H1 (cell line): ENCODE results near the gene PCAT7. TPM values are rescaled to one million over a fixed set of nuclear protein-coding genes. Genes with fewer than 3 reads are reported as not detected.

ENCODE experiments used
- CTCF ChIA-PET: fragments of 300-600 bp; sonication (Branson Sonifier 250); formaldehyde crosslinking; loops from one replicate; lab custom pipeline; 2021; ENCODE audit not compliant: partially characterized antibody; lab: Charles Lee
- POLR2A ChIA-PET: fragments of 300-600 bp; sonication (Branson Sonifier 250); formaldehyde crosslinking; loops from one replicate; lab custom pipeline; 2021; ENCODE audit warnings: inconsistent platforms; ENCODE audit not compliant: partially characterized antibody; lab: Charles Lee
- DNase-seq, 2 experiments: peaks; one replicate each; pipeline versions ENCODE4 v3.0.0 to v3.0.0-alpha.2; 2010 to 2022; ENCODE audit warnings: low spot score in 2 of 2, low read depth in 1 of 2, mixed read lengths in 1 of 2
- FAIRE-seq: peaks from 2 replicates; lab custom pipeline; 2011; peaks lifted over from hg19 to GRCh38; lab: Jason Lieb, UNC
- H2AFZ ChIP-seq: 2 replicates; pipeline ENCODE4 v1.8.1; 2012; ENCODE audit warnings: low read length, inconsistent platforms
- H2AK5ac ChIP-seq: 2 replicates; pipeline ENCODE4 v1.6.1; 2013; ENCODE audit warnings: low read depth, low read length
- H2BK120ac ChIP-seq: replicated peaks from 2 replicates; pipeline ENCODE3; 2013; ENCODE audit warnings: low read depth, low read length, inconsistent platforms
- H2BK12ac ChIP-seq: 2 replicates; pipeline ENCODE4 v1.6.1; 2013; ENCODE audit warnings: low read depth, low read length
- H2BK15ac ChIP-seq: 2 replicates; pipeline ENCODE4 v1.6.1; 2013; ENCODE audit warnings: low read length
- H2BK20ac ChIP-seq: 2 replicates; pipeline ENCODE4 v1.6.1; 2013; ENCODE audit warnings: low read length
- H2BK5ac ChIP-seq: 2 replicates; pipeline ENCODE4 v1.6.1; 2013; ENCODE audit warnings: low read depth, low read length
- H3K14ac ChIP-seq: 2 replicates; pipeline ENCODE4 v1.6.1; 2013; ENCODE audit warnings: inconsistent platforms; ENCODE audit not compliant: insufficient read length
- H3K18ac ChIP-seq: 2 replicates; pipeline ENCODE4 v1.6.1; 2013; ENCODE audit warnings: low read length; ENCODE audit errors: extremely low read depth
- H3K23ac ChIP-seq: 2 replicates; pipeline ENCODE4 v1.6.1; 2013; ENCODE audit warnings: inconsistent platforms; ENCODE audit not compliant: insufficient read length
- H3K23me2 ChIP-seq: 2 replicates; pipeline ENCODE4 v1.6.1; 2013; ENCODE audit warnings: low read depth, low read length
- H3K27ac ChIP-seq: 2 replicates; pipeline ENCODE4 v1.6.1; 2011; ENCODE audit warnings: low read depth, low read length, inconsistent platforms
- H3K27me3 ChIP-seq, 4 experiments: replicated peaks in 1 of 4; 1 replicate in 1 of 4; 2 replicates in 3 of 4; pipeline versions ENCODE4 v1.6.1 to v1.8.1; 2011 to 2013; ENCODE audit warnings: low read length in 3 of 4, mild to moderate bottlenecking in 3 of 4, inconsistent platforms in 2 of 4, mixed read lengths in 2 of 4, moderate library complexity in 1 of 4; ENCODE audit not compliant: control insufficient read depth in 3 of 4, insufficient read depth in 3 of 4; ENCODE audit errors: extremely low read depth in 1 of 4
- H3K36me3 ChIP-seq, 4 experiments: 2 replicates each; pipeline versions ENCODE4 v1.6.1 to v1.8.1; 2011 to 2013; ENCODE audit warnings: mild to moderate bottlenecking in 4 of 4, low read length in 3 of 4, moderate library complexity in 2 of 4, control low read depth in 1 of 4, inconsistent platforms in 1 of 4; ENCODE audit not compliant: insufficient read depth in 4 of 4, control insufficient read depth in 2 of 4
- H3K4ac ChIP-seq: replicated peaks from 2 replicates; pipeline ENCODE3; 2013; ENCODE audit warnings: low read length, low read depth, mixed read lengths, inconsistent platforms; ENCODE audit not compliant: insufficient read length
- H3K4me1 ChIP-seq, 4 experiments: replicated peaks in 1 of 4; 1 replicate in 1 of 4; 2 replicates in 3 of 4; pipeline versions ENCODE4 v1.6.1 to v1.8.1; 2011 to 2013; ENCODE audit warnings: low read length in 3 of 4, inconsistent platforms in 2 of 4, mixed read lengths in 1 of 4; ENCODE audit not compliant: insufficient read depth in 4 of 4, control insufficient read depth in 3 of 4
- H3K4me2 ChIP-seq, 2 experiments: 2 replicates each; pipeline versions ENCODE4 v1.6.1 to v1.8.1; 2011 to 2013; ENCODE audit warnings: low read depth in 2 of 2, low read length in 2 of 2, control low read depth in 1 of 2, inconsistent platforms in 1 of 2, mild to moderate bottlenecking in 1 of 2; ENCODE audit not compliant: insufficient read depth in 1 of 2
- H3K4me3 ChIP-seq, 4 experiments: fragments of 200-600, 300-600 bp in 1 of 4; sonication (generic), shearing (Covaris generic), sonication (Bioruptor Twin) in 1 of 4; 2 replicates each; pipeline versions ENCODE4 v1.5.1 to v1.8.1; 2011 to 2016; ENCODE audit warnings: low read length in 4 of 4, low read depth in 3 of 4, control low read depth in 2 of 4, inconsistent platforms in 2 of 4, mild to moderate bottlenecking in 2 of 4, mixed read lengths in 1 of 4, moderate library complexity in 1 of 4; ENCODE audit not compliant: insufficient read depth in 2 of 4; ENCODE audit errors: extremely low read depth in 1 of 4
- H3K56ac ChIP-seq: replicated peaks from 2 replicates; pipeline ENCODE3; 2013; ENCODE audit warnings: low read depth, mild to moderate bottlenecking, mixed read lengths, low read length, inconsistent platforms; ENCODE audit not compliant: insufficient read length
- H3K79me1 ChIP-seq: 2 replicates; pipeline ENCODE4 v1.6.1; 2013; ENCODE audit warnings: low read depth, low read length, control low read depth
- H3K79me2 ChIP-seq, 2 experiments: 2 replicates each; pipeline versions ENCODE4 v1.6.1 to v1.8.1; 2012 to 2013; ENCODE audit warnings: low read length in 2 of 2, mild to moderate bottlenecking in 2 of 2, inconsistent platforms in 1 of 2; ENCODE audit not compliant: insufficient read depth in 2 of 2, control insufficient read depth in 1 of 2
- H3K9ac ChIP-seq, 4 experiments: replicated peaks in 1 of 4; 1 replicate in 1 of 4; 2 replicates in 3 of 4; pipeline versions ENCODE4 v1.6.1 to v1.8.1; 2011 to 2013; ENCODE audit warnings: low read depth in 3 of 4, low read length in 3 of 4, control low read depth in 2 of 4, mild to moderate bottlenecking in 2 of 4, moderate library complexity in 2 of 4, inconsistent platforms in 1 of 4; ENCODE audit errors: extremely low read depth in 1 of 4
- H3K9me3 ChIP-seq, 2 experiments: 2 replicates each; pipeline versions ENCODE4 v1.6.1 to v1.8.1; 2012 to 2013; ENCODE audit warnings: mild to moderate bottlenecking in 2 of 2, moderate library complexity in 2 of 2, control low read depth in 1 of 2, inconsistent platforms in 1 of 2, low read depth in 1 of 2, low read length in 1 of 2, mixed read lengths in 1 of 2; ENCODE audit not compliant: insufficient read depth in 2 of 2
- H4K20me1 ChIP-seq, 2 experiments: replicated peaks in 1 of 2; 2 replicates each; pipeline versions ENCODE3 to v1.8.1; 2011 to 2013; ENCODE audit warnings: inconsistent platforms in 2 of 2, low read length in 2 of 2, mild to moderate bottlenecking in 1 of 2; ENCODE audit not compliant: insufficient read depth in 2 of 2, control insufficient read depth in 1 of 2
- H4K5ac ChIP-seq: 2 replicates; pipeline ENCODE4 v1.6.1; 2013; ENCODE audit warnings: low read length, low read depth, mixed read lengths, inconsistent platforms; ENCODE audit not compliant: insufficient read length
- H4K8ac ChIP-seq: 2 replicates; pipeline ENCODE4 v1.8.0; 2013; ENCODE audit warnings: mild to moderate bottlenecking, moderate library complexity, low read length, inconsistent platforms; ENCODE audit not compliant: insufficient read depth; ENCODE audit errors: extremely low read depth
- H4K91ac ChIP-seq: replicated peaks from 2 replicates; pipeline ENCODE3; 2013; ENCODE audit warnings: low read length, mixed read lengths, inconsistent platforms; ENCODE audit not compliant: insufficient read length
- FOSL1 ChIP-seq: IDR thresholded peaks from 2 replicates; pipeline ENCODE4 v1.6.1; 2011; ENCODE audit warnings: mild to moderate bottlenecking, low read depth, low read length, moderate library complexity; ENCODE audit not compliant: insufficient read depth
- GTF2F1 ChIP-seq: IDR thresholded peaks from 2 replicates; pipeline ENCODE4 v1.6.1; 2012; ENCODE audit warnings: low read depth, low read length, improper control_type of control experiment, borderline replicate concordance
- JUN ChIP-seq: IDR thresholded peaks from 2 replicates; pipeline ENCODE4 v1.6.1; 2011; ENCODE audit warnings: low read depth, mild to moderate bottlenecking, improper control_type of control experiment, low read length
- KDM5A ChIP-seq: fragments of 200-600 bp; IDR thresholded peaks from 2 replicates; pipeline ENCODE4 v1.7.1; 2012; ENCODE audit warnings: mild to moderate bottlenecking, low read length, inconsistent platforms, mixed read lengths
- NRF1 ChIP-seq: IDR thresholded peaks from 2 replicates; pipeline ENCODE4 v1.6.1; 2011; ENCODE audit warnings: mild to moderate bottlenecking, low read depth, low read length, improper control_type of control experiment
- SAP30 ChIP-seq: fragments of 300-600 bp; sonication (generic); IDR thresholded peaks from 2 replicates; pipeline ENCODE4 v1.7.1; 2012; ENCODE audit warnings: low read length, moderate library complexity, mild to moderate bottlenecking, inconsistent platforms; ENCODE audit not compliant: insufficient read depth, insufficient replicate concordance
- SP4 ChIP-seq: IDR thresholded peaks from 2 replicates; pipeline ENCODE4 v1.6.1; 2012; ENCODE audit warnings: low read length, inconsistent platforms
- SRF ChIP-seq: IDR thresholded peaks from 2 replicates; pipeline ENCODE4 v1.6.1; 2011; ENCODE audit warnings: mild to moderate bottlenecking, low read depth, low read length, moderate library complexity
- TCF12 ChIP-seq: IDR thresholded peaks from 2 replicates; pipeline ENCODE4 v1.6.1; 2011; ENCODE audit warnings: low read depth, mild to moderate bottlenecking, low read length
- YY1 ChIP-seq: IDR thresholded peaks from 2 replicates; pipeline ENCODE4 v1.6.1; 2011; ENCODE audit warnings: low read depth, mild to moderate bottlenecking, low read length
- WGBS, 2 experiments: shearing (Covaris generic) in 1 of 2; methylation state at CpG; one replicate each; pipeline versions ENCODE4 v1.1.6 to v1.1.7; 2013 to 2015; ENCODE audit warnings: low lambda C conversion rate in 2 of 2, mixed read lengths in 2 of 2, inconsistent platforms in 1 of 2, low coverage in 1 of 2, missing lambda C conversion rate in 1 of 2; ENCODE audit not compliant: insufficient replicate concordance in 2 of 2, insufficient coverage in 1 of 2, insufficient read length in 1 of 2; ENCODE audit errors: extremely low coverage in 1 of 2, missing lambda C conversion rate in 1 of 2; 5-methylcytosine and 5-hydroxymethylcytosine counted together
- polyA plus RNA-seq, 7 experiments: library from polyadenylated mRNA; depleted of rRNA in 3 of 7; stranded (reverse) in 5 of 7; unstranded in 2 of 7; fragments of >200 nt in 5 of 7; fragments of 200-250 nt in 2 of 7; gene quantifications; 1 replicate in 5 of 7; 2 replicates in 1 of 7; 4 replicates in 1 of 7; pipeline versions ENCODE4 v1.2.1 to v1.2.3, GENCODE V29; 2011 to 2013; ENCODE audit warnings: missing spikeins in 2 of 7, mixed read lengths in 2 of 7
- total RNA-seq: library from RNA; stranded (reverse); fragmentation: NEBNext Ultra II Directional; extraction: Animal tissue kit (Norgen Biotek cat#: 25700); gene quantifications from 2 replicates; pipeline ENCODE4 v1.2.1, GENCODE V29; 2021
- TF ChIP-seq, protein P1 (sequence below): IDR thresholded peaks from 2 replicates; pipeline ENCODE4 v1.6.1; 2012; ENCODE audit warnings: low read length, inconsistent platforms

The PCAT7 gene
- total and polyA plus RNA-seq, 2 of the 8 experiments (the other 6 are each of a cell fraction or from before 2014, with no cell fraction given): 3.2 to 4.1 TPM

DNA sequence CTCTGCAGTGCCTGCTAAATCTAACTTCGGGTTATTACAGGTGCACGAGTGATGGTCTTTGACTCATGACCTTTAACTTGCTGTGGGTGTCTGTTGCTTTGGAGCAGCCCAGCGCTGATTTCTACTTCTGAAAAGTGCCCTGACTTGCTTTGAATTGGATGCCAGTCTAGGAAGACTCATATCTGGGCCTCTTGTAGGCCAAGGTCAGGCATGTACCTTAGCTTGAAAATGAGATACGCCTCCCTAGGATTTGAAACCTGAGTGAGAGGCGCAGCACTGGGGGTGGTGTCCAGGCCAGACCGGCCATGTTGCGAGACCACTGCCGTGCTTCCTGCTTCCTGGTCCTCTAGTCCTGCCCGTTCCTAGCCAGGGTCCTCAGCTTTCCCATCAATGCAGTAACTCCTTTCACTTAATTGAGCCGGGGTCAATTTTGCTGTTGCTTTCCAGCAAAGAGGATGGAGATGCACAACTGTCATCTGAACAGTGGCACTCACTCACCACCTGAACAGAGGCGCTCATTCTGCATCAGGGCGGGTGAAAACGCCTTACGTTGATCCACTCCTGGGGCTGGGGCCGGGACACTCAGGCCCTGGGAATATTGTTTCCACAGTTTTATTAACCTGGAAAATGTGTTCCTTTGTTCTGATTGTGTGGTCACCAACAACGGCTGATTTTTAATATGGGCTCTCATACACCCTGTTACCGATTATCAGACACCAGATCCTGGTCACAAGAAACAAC, 14.3 kb downstream of the PCAT7 start:
- FAIRE-seq: no peak
- TF ChIP-seq GTF2F1 (no peak), SAP30 (no peak), FOSL1 (no peak), NRF1 (no peak), SP4 (no peak), JUN (no peak), SRF (no peak), YY1 (no peak), KDM5A (no peak), TCF12 (no peak)
- TF ChIP-seq, protein P1, sequence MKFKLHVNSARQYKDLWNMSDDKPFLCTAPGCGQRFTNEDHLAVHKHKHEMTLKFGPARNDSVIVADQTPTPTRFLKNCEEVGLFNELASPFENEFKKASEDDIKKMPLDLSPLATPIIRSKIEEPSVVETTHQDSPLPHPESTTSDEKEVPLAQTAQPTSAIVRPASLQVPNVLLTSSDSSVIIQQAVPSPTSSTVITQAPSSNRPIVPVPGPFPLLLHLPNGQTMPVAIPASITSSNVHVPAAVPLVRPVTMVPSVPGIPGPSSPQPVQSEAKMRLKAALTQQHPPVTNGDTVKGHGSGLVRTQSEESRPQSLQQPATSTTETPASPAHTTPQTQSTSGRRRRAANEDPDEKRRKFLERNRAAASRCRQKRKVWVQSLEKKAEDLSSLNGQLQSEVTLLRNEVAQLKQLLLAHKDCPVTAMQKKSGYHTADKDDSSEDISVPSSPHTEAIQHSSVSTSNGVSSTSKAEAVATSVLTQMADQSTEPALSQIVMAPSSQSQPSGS: no peak

More for the DNA sequence above, 14.3 kb downstream of the PCAT7 start:
- H3K36me3 ChIP-seq: 0 out of 8 replicates have a peak, but pooled peaks cover 0 to 3% (median 0%) of the 10 kb centered on the region in 4 experiments
- H3K9ac ChIP-seq: no peak overlapping the region
- no peak overlapping the region for H2BK5ac ChIP-seq
- H3K18ac ChIP-seq: no peak overlapping the region
- H3K4ac ChIP-seq: no peak overlapping the region
- no peaks in the 10 kb centered on the region for H3K23me2 ChIP-seq
- no peak overlapping the region for H4K8ac ChIP-seq
- no peak overlapping the region for H2BK12ac ChIP-seq
- H4K91ac ChIP-seq: no peak overlapping the region
- no peaks in the 10 kb centered on the region for H3K79me1 ChIP-seq
- DNase-seq: peak in 1 of 2 experiments; percentile 41
- no peak overlapping the region for H3K56ac ChIP-seq
- WGBS, 2 experiments: 86% methylated on average over 17 of the region's 17 CpGs; no CpG with 5 or more reads in 1 of the 2 experiments
- no peak overlapping the region for H2BK15ac ChIP-seq
- H3K27me3 ChIP-seq: peaks cover 0 to 2% (median 0%) of the 10 kb centered on the region in 4 experiments; a peak in 1 of 7 replicates
- ChIA-PET CTCF (interaction anchor here (1.1 to 1.9 kb wide), 4 partner anchors 10 to 44 kb away, joined by 4 to 7 read pairs (median 5); partner anchors contain the start of gene PCAT7), POLR2A (interaction anchor here (0.9 to 4.2 kb wide), 5 partner anchors 8 to 36 kb away, joined by 3 to 17 read pairs (median 4); partner anchors contain the start of genes FBP2 and PCAT7)
- H2AK5ac ChIP-seq: no peak overlapping the region
- no peak overlapping the region for H2BK120ac ChIP-seq
- H3K4me1 ChIP-seq: peaks cover 0 to 7% (median 1%) of the 10 kb centered on the region in 4 experiments; a peak in 2 of 7 replicates
- H3K23ac ChIP-seq: no peak overlapping the region
- H2BK20ac ChIP-seq: no peak overlapping the region
- H3K4me3 ChIP-seq: no peak overlapping the region
- H3K4me2 ChIP-seq: 0 out of 4 replicates have a peak overlapping the region, but pooled peaks have one; percentile 17 to 22
- no peak overlapping the region for H2AFZ ChIP-seq
- no peaks in the 10 kb centered on the region for H4K20me1 ChIP-seq
- H3K14ac ChIP-seq: no peak overlapping the region
- H4K5ac ChIP-seq: no peak overlapping the region
- H3K9me3 ChIP-seq: no peaks in the 10 kb centered on the region
- H3K79me2 ChIP-seq: no peaks in the 10 kb centered on the region
- H3K27ac ChIP-seq: no peak overlapping the region
